ENCODE data around the gene RTN4RL2.
A peak's percentile ranks its signal among the peaks of the same experiment; 100 is the strongest.

RTN4RL2 gene

GRCh38 chr11:57460022-57460757, at the start of gene RTN4RL2:
TSS of gene RTN4RL2 (plus strand) at chr11:57460528. CDS start at chr11:57460866, 338 bp downstream.
- H4K20me1 ChIP-seq: peaks cover 48% of the 10 kb centered on the region
- H3K27me3 ChIP-seq: peaks cover 51% of the 10 kb centered on the region
- peak within 1 kb of the TSS; percentile 98 for H3K4me2 ChIP-seq
- H3K4me1 ChIP-seq: peaks cover 67% of the 10 kb centered on the region
- peaks cover 7% of the 10 kb centered on the region; the same call in 1 of the 2 replicates for H3K36me3 ChIP-seq
- H3K4me3 ChIP-seq: peak within 1 kb of the TSS; percentile 76
- peak within 1 kb of the TSS; percentile 71 for H3K9ac ChIP-seq
- H3K9me3 ChIP-seq: no peaks in the 10 kb centered on the region
- H3K27ac ChIP-seq: peak within 1 kb of the TSS; percentile 26; the same call in 1 of the 2 replicates
- TF ChIP-seq Cebpa-rat (IDR thresholded peaks at IDR 0.05): no peak

- H3K27me3 ChIP-seq: no peaks in the 10 kb centered on the region
- no peak overlapping the region for H3K4me3 ChIP-seq
- TF ChIP-seq Cebpa-rat (IDR thresholded peaks at IDR 0.05): no peak
- peaks cover 34% of the 10 kb centered on the region for H3K9me3 ChIP-seq
- peaks cover 90% of the 10 kb centered on the region for H4K20me1 ChIP-seq
- H3K36me3 ChIP-seq: peaks cover 100% of the 10 kb centered on the region
- no peak overlapping the region for H3K4me2 ChIP-seq
- H3K4me1 ChIP-seq: peaks cover 20% of the 10 kb centered on the region
- no peak overlapping the region for H3K9ac ChIP-seq
- no peak overlapping the region for H3K27ac ChIP-seq
Measured at GRCh38 chr11:57413681-57414080, 46.6 kb upstream of the RTN4RL2 start.

- H3K27me3 ChIP-seq: no peaks in the 10 kb centered on the region
- no peak for TF ChIP-seq Cebpa-rat (IDR thresholded peaks at IDR 0.05)
- H3K27ac ChIP-seq: no peak overlapping the region
- peaks cover 10% of the 10 kb centered on the region for H3K4me1 ChIP-seq
- H3K9me3 ChIP-seq: peaks cover 34% of the 10 kb centered on the region
- no peak overlapping the region for H3K9ac ChIP-seq
- H3K36me3 ChIP-seq: peaks cover 100% of the 10 kb centered on the region
- H4K20me1 ChIP-seq: peaks cover 89% of the 10 kb centered on the region
- H3K4me3 ChIP-seq: no peak overlapping the region
- no peak overlapping the region for H3K4me2 ChIP-seq
Measured at GRCh38 chr11:57414612-57415212, 45.6 kb upstream of the RTN4RL2 start.

GRCh38 chr11:57416436-57416835, 43.9 kb upstream of the RTN4RL2 start:
- H3K36me3 ChIP-seq: peaks cover 100% of the 10 kb centered on the region
- no peak overlapping the region for H3K4me2 ChIP-seq
- no peaks in the 10 kb centered on the region for H3K27me3 ChIP-seq
- peaks cover 7% of the 10 kb centered on the region for H3K4me1 ChIP-seq
- no peak for TF ChIP-seq Cebpa-rat (IDR thresholded peaks at IDR 0.05)
- H3K4me3 ChIP-seq: no peak overlapping the region
- peaks cover 25% of the 10 kb centered on the region; the same call in 1 of the 2 replicates for H3K9me3 ChIP-seq
- no peak overlapping the region for H3K27ac ChIP-seq
- H3K9ac ChIP-seq: no peak overlapping the region
- peaks cover 96% of the 10 kb centered on the region for H4K20me1 ChIP-seq

- H3K9ac ChIP-seq: no peak overlapping the region
- H3K27ac ChIP-seq: no peak overlapping the region
- H3K27me3 ChIP-seq: no peaks in the 10 kb centered on the region
- H3K4me1 ChIP-seq: peaks cover 12% of the 10 kb centered on the region
- peaks cover 24% of the 10 kb centered on the region; the same call in 1 of the 2 replicates for H3K9me3 ChIP-seq
- H3K4me3 ChIP-seq: no peak overlapping the region
- H3K36me3 ChIP-seq: peaks cover 100% of the 10 kb centered on the region
- H4K20me1 ChIP-seq: peaks cover 99% of the 10 kb centered on the region
- TF ChIP-seq Cebpa-rat (IDR thresholded peaks at IDR 0.05): no peak
- H3K4me2 ChIP-seq: no peak overlapping the region
Measured at GRCh38 chr11:57417056-57417455, 43.3 kb upstream of the RTN4RL2 start.

GRCh38 chr11:57418131-57418530, 42.2 kb upstream of the RTN4RL2 start:
- Histone ChIP-seq H3K9ac (no peak overlapping the region), H3K4me1 (peaks cover 23% of the 10 kb centered on the region), H3K27ac (no peak overlapping the region), H3K9me3 (peaks cover 15% of the 10 kb centered on the region; the same call in 1 of the 2 replicates), H3K27me3 (no peaks in the 10 kb centered on the region), H3K4me3 (no peak overlapping the region), H3K36me3 (peaks cover 100% of the 10 kb centered on the region), H4K20me1 (peaks cover 99% of the 10 kb centered on the region), H3K4me2 (no peak overlapping the region)
- no peak for TF ChIP-seq Cebpa-rat (IDR thresholded peaks at IDR 0.05)

- Histone ChIP-seq H3K4me1 (peaks cover 33% of the 10 kb centered on the region), H3K4me2 (no peak overlapping the region), H3K4me3 (no peak overlapping the region), H3K9ac (no peak overlapping the region), H3K27ac (no peak overlapping the region), H3K9me3 (peaks cover 6% of the 10 kb centered on the region; the same call in 1 of the 2 replicates), H3K36me3 (peaks cover 100% of the 10 kb centered on the region), H4K20me1 (peaks cover 98% of the 10 kb centered on the region), H3K27me3 (no peaks in the 10 kb centered on the region)
- no peak for TF ChIP-seq Cebpa-rat (IDR thresholded peaks at IDR 0.05)
Measured at GRCh38 chr11:57419146-57419545, 41.2 kb upstream of the RTN4RL2 start.

- Histone ChIP-seq H4K20me1 (peaks cover 85% of the 10 kb centered on the region), H3K27me3 (no peaks in the 10 kb centered on the region), H3K4me2 (no peak overlapping the region), H3K27ac (no peak overlapping the region), H3K9me3 (no peaks in the 10 kb centered on the region), H3K9ac (no peak overlapping the region), H3K4me1 (peaks cover 48% of the 10 kb centered on the region), H3K4me3 (no peak overlapping the region), H3K36me3 (peaks cover 93% of the 10 kb centered on the region)
- no peak for TF ChIP-seq Cebpa-rat (IDR thresholded peaks at IDR 0.05)
Measured at GRCh38 chr11:57421066-57421465, 39.3 kb upstream of the RTN4RL2 start.

GRCh38 chr11:57421805-57422204, 38.5 kb upstream of the RTN4RL2 start:
- Histone ChIP-seq H3K36me3 (peaks cover 87% of the 10 kb centered on the region), H3K27me3 (no peaks in the 10 kb centered on the region), H3K4me1 (peaks cover 50% of the 10 kb centered on the region), H3K9me3 (no peaks in the 10 kb centered on the region), H3K27ac (no peak overlapping the region), H3K9ac (no peak overlapping the region), H3K4me2 (no peak overlapping the region), H3K4me3 (no peak overlapping the region), H4K20me1 (peaks cover 77% of the 10 kb centered on the region)
- TF ChIP-seq Cebpa-rat (IDR thresholded peaks at IDR 0.05): no peak

GRCh38 chr11:57422669-57423068, 37.7 kb upstream of the RTN4RL2 start:
- Histone ChIP-seq H3K4me3 (no peak overlapping the region), H3K36me3 (peaks cover 79% of the 10 kb centered on the region), H3K4me1 (peaks cover 56% of the 10 kb centered on the region), H3K9me3 (no peaks in the 10 kb centered on the region), H3K27me3 (no peaks in the 10 kb centered on the region), H4K20me1 (peaks cover 69% of the 10 kb centered on the region), H3K27ac (no peak overlapping the region), H3K4me2 (peak overlapping the region; percentile 12; the same call in 1 of the 2 replicates), H3K9ac (no peak overlapping the region)
- TF ChIP-seq Cebpa-rat (IDR thresholded peaks at IDR 0.05): no peak
